Endothelial cell (in vitro differentiated cells): ENCODE data around the gene ERC2. TPM values are rescaled to one million over a fixed set of nuclear protein-coding genes. Genes with fewer than 3 reads are reported as not detected.

Experiments
- DNase-seq: peaks from one replicate; pipeline ENCODE4 v3.0.0; 2021; ENCODE audit warnings: low spot score
- H3K27ac Mint-ChIP-seq: one replicate; pipeline ENCODE4 v1.8.0; 2021; ENCODE audit warnings: mixed read lengths, inconsistent platforms; ENCODE audit not compliant: unreplicated experiment
- H3K27me3 Mint-ChIP-seq: one replicate; pipeline ENCODE4 v1.8.0; 2021; ENCODE audit warnings: mild to moderate bottlenecking, moderate library complexity, mixed read lengths, inconsistent platforms; ENCODE audit not compliant: unreplicated experiment
- H3K36me3 Mint-ChIP-seq: one replicate; pipeline ENCODE4 v1.8.0; 2021; ENCODE audit warnings: mild to moderate bottlenecking, low read depth, mixed read lengths, inconsistent platforms; ENCODE audit not compliant: unreplicated experiment
- H3K4me1 Mint-ChIP-seq: one replicate; pipeline ENCODE4 v1.8.0; 2021; ENCODE audit warnings: mild to moderate bottlenecking, mixed read lengths, inconsistent platforms; ENCODE audit not compliant: unreplicated experiment
- H3K4me3 Mint-ChIP-seq: one replicate; pipeline ENCODE4 v1.8.0; 2021; ENCODE audit warnings: mild to moderate bottlenecking, mixed read lengths, inconsistent platforms; ENCODE audit not compliant: unreplicated experiment
- H3K9me3 Mint-ChIP-seq: one replicate; pipeline ENCODE4 v1.8.0; 2021; ENCODE audit warnings: mixed read lengths, inconsistent platforms; ENCODE audit not compliant: unreplicated experiment
- total RNA-seq: library from RNA; stranded (reverse); fragmentation: NEBNext Ultra II Directional; extraction: Animal tissue kit (Norgen Biotek cat#: 25700); gene quantifications from one replicate; pipeline ENCODE4 v1.2.1, GENCODE V29; 2021; ENCODE audit not compliant: unreplicated experiment
- TF ChIP-seq, protein P1 (sequence below): fragments of 200-600 bp; sonication (generic); IDR thresholded peaks from one replicate; pipeline ENCODE4 v1.5.0; 2021; ENCODE audit warnings: antibody characterized with exemption; ENCODE audit not compliant: unreplicated experiment

Gene ERC2
- total RNA-seq, 1 donor from 2014 or later = 20.5 TPM

GRCh38 chr3:55963601-55964000 is 504.7 kb downstream of the ERC2 start:
- Mint-ChIP-seq H3K36me3 (no peaks in the 10 kb centered on the region), H3K9me3 (no peaks in the 10 kb centered on the region), H3K4me1 (no peaks in the 10 kb centered on the region), H3K27ac (no peak overlapping the region), H3K27me3 (no peaks in the 10 kb centered on the region), H3K4me3 (no peak overlapping the region)
- DNase-seq = no peak
- TF ChIP-seq, protein P1, sequence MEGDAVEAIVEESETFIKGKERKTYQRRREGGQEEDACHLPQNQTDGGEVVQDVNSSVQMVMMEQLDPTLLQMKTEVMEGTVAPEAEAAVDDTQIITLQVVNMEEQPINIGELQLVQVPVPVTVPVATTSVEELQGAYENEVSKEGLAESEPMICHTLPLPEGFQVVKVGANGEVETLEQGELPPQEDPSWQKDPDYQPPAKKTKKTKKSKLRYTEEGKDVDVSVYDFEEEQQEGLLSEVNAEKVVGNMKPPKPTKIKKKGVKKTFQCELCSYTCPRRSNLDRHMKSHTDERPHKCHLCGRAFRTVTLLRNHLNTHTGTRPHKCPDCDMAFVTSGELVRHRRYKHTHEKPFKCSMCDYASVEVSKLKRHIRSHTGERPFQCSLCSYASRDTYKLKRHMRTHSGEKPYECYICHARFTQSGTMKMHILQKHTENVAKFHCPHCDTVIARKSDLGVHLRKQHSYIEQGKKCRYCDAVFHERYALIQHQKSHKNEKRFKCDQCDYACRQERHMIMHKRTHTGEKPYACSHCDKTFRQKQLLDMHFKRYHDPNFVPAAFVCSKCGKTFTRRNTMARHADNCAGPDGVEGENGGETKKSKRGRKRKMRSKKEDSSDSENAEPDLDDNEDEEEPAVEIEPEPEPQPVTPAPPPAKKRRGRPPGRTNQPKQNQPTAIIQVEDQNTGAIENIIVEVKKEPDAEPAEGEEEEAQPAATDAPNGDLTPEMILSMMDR = no peak

GRCh38 chr3:55959471-55960080 is 508.7 kb downstream of the ERC2 start:
- Mint-ChIP-seq H3K27ac (no peak overlapping the region), H3K36me3 (no peaks in the 10 kb centered on the region), H3K4me1 (no peaks in the 10 kb centered on the region), H3K27me3 (no peaks in the 10 kb centered on the region), H3K4me3 (no peak overlapping the region), H3K9me3 (no peaks in the 10 kb centered on the region)
- TF ChIP-seq, protein P1 = no peak
- DNase-seq = no peak

- TF ChIP-seq, protein P1 = no peak
Observed at GRCh38 chr3:55958605-55959004, 509.7 kb downstream of the ERC2 start.

GRCh38 chr3:55955891-55956477 is 512.3 kb downstream of the ERC2 start:
- Mint-ChIP-seq H3K9me3 (no peaks in the 10 kb centered on the region), H3K4me1 (no peaks in the 10 kb centered on the region), H3K36me3 (no peaks in the 10 kb centered on the region), H3K27me3 (no peaks in the 10 kb centered on the region), H3K27ac (no peak overlapping the region), H3K4me3 (no peak overlapping the region)
- no peak for DNase-seq
- TF ChIP-seq, protein P1 = no peak

More at GRCh38 chr3:55958605-55959004, 509.7 kb downstream of the ERC2 start:
- no peak overlapping the region for H3K4me3 Mint-ChIP-seq
- no peak for DNase-seq
- H3K36me3 Mint-ChIP-seq = no peaks in the 10 kb centered on the region
- no peak overlapping the region for H3K27ac Mint-ChIP-seq
- no peaks in the 10 kb centered on the region for H3K27me3 Mint-ChIP-seq
- no peaks in the 10 kb centered on the region for H3K4me1 Mint-ChIP-seq
- H3K9me3 Mint-ChIP-seq = no peaks in the 10 kb centered on the region

GRCh38 chr3:55951388-55951787 is 516.9 kb downstream of the ERC2 start:
- Mint-ChIP-seq H3K27me3 (no peaks in the 10 kb centered on the region), H3K27ac (no peak overlapping the region), H3K4me3 (no peak overlapping the region), H3K4me1 (no peaks in the 10 kb centered on the region), H3K36me3 (no peaks in the 10 kb centered on the region), H3K9me3 (no peaks in the 10 kb centered on the region)
- TF ChIP-seq, protein P1 = no peak
- no peak for DNase-seq
